Measurements from ENCODE around the gene ADAP1. TPM values are rescaled to one million over a fixed set of nuclear protein-coding genes. Genes with fewer than 3 reads are reported as not detected.
A peak's percentile ranks its signal among the peaks of the same experiment; 100 is the strongest.

Gene ADAP1
- total and polyA plus RNA-seq, 2 of the 13 experiments (the other 11 are each of a cell fraction or from before 2014, with no cell fraction given), result 10.5 to 24.6 TPM

GRCh38 chr7:960269-960871 is 5.9 kb upstream of the ADAP1 start (continued):
- TF ChIP-seq AKAP8 (CRISPR knock-in tag; IDR thresholded peaks at IDR 0.05), result peak; percentile 73; the same call in 1 of the 2 replicates
- TF ChIP-seq, protein P1, sequence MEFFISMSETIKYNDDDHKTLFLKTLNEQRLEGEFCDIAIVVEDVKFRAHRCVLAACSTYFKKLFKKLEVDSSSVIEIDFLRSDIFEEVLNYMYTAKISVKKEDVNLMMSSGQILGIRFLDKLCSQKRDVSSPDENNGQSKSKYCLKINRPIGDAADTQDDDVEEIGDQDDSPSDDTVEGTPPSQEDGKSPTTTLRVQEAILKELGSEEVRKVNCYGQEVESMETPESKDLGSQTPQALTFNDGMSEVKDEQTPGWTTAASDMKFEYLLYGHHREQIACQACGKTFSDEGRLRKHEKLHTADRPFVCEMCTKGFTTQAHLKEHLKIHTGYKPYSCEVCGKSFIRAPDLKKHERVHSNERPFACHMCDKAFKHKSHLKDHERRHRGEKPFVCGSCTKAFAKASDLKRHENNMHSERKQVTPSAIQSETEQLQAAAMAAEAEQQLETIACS (CRISPR knock-in tag; IDR thresholded peaks at IDR 0.05), result no peak
- TF ChIP-seq ZNF646 (CRISPR knock-in tag; IDR thresholded peaks at IDR 0.05), result no peak
- no peak for TF ChIP-seq RBM39 (IDR thresholded peaks at IDR 0.05; ENCODE audit: low read depth, low read length, poor library complexity, severe bottlenecking)
- TF ChIP-seq ZNF3 (CRISPR knock-in tag; IDR thresholded peaks at IDR 0.05), result no peak
- no peak for TF ChIP-seq ZNF703 (CRISPR knock-in tag; IDR thresholded peaks at IDR 0.05; ENCODE audit: borderline replicate concordance)
- TF ChIP-seq, protein P2, sequence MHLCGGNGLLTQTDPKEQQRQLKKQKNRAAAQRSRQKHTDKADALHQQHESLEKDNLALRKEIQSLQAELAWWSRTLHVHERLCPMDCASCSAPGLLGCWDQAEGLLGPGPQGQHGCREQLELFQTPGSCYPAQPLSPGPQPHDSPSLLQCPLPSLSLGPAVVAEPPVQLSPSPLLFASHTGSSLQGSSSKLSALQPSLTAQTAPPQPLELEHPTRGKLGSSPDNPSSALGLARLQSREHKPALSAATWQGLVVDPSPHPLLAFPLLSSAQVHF (CRISPR knock-in tag; IDR thresholded peaks at IDR 0.05), result no peak
- TF ChIP-seq ZNF781 (CRISPR knock-in tag; IDR thresholded peaks at IDR 0.05; ENCODE audit: borderline replicate concordance, not compliant biosample characterization), result peak; percentile 50
- TF ChIP-seq, protein P3, sequence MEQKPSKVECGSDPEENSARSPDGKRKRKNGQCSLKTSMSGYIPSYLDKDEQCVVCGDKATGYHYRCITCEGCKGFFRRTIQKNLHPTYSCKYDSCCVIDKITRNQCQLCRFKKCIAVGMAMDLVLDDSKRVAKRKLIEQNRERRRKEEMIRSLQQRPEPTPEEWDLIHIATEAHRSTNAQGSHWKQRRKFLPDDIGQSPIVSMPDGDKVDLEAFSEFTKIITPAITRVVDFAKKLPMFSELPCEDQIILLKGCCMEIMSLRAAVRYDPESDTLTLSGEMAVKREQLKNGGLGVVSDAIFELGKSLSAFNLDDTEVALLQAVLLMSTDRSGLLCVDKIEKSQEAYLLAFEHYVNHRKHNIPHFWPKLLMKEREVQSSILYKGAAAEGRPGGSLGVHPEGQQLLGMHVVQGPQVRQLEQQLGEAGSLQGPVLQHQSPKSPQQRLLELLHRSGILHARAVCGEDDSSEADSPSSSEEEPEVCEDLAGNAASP (CRISPR knock-in tag; IDR thresholded peaks at IDR 0.05; ENCODE audit: borderline replicate concordance), result no peak
- TF ChIP-seq HNRNPUL1 (IDR thresholded peaks at IDR 0.05; ENCODE audit: low read depth, low read length), result no peak
- no peak for TF ChIP-seq ZNF510 (CRISPR knock-in tag; IDR thresholded peaks at IDR 0.05; ENCODE audit: low read depth)
- peak; percentile 95 for TF ChIP-seq SPEN (CRISPR knock-in tag; IDR thresholded peaks at IDR 0.05; ENCODE audit: low read depth)
- no peak; the same call in 1 of the 2 replicates for TF ChIP-seq ZNF331 (CRISPR knock-in tag; IDR thresholded peaks at IDR 0.05)
- no peak for TF ChIP-seq ZBTB39 (CRISPR knock-in tag; IDR thresholded peaks at IDR 0.05)
- TF ChIP-seq MTF2 (CRISPR knock-in tag; IDR thresholded peaks at IDR 0.05; ENCODE audit: borderline replicate concordance), result no peak
- peak; percentile 92 for TF ChIP-seq ZNF274 (CRISPR knock-in tag; IDR thresholded peaks at IDR 0.05)
- TF ChIP-seq ZBTB20 (CRISPR knock-in tag; IDR thresholded peaks at IDR 0.05; ENCODE audit: borderline replicate concordance, low read depth), result peak; percentile 47; the same call in 1 of the 2 replicates
